GM12864 (cell line): ENCODE results near the gene NUFIP2.

Experiments
- DNase-seq: peaks from one replicate; pipeline ENCODE4 v3.0.0-alpha.2; 2011; ENCODE audit warnings: low read depth
- H3K4me3 ChIP-seq: 2 replicates; pipeline ENCODE4 v1.5.1; 2011; ENCODE audit warnings: mild to moderate bottlenecking, low read depth, low read length, control low read depth
- CTCF ChIP-seq: IDR thresholded peaks from 2 replicates; pipeline ENCODE4 v1.5.1; 2011; ENCODE audit warnings: low read depth, mild to moderate bottlenecking, moderate library complexity, low read length, control low read depth, inconsistent platforms; ENCODE audit errors: missing control alignments

Gene NUFIP2

GRCh38 chr17:29219378-29220047, 74.4 kb downstream of the NUFIP2 start:
- peak; percentile 44 for DNase-seq

GRCh38 chr17:29216856-29217255, 77.1 kb downstream of the NUFIP2 start:
- DNase-seq: no peak

More at GRCh38 chr17:29219378-29220047, 74.4 kb downstream of the NUFIP2 start:
- TF ChIP-seq CTCF: peak; percentile 88
- H3K4me3 ChIP-seq: no peak overlapping the region

GRCh38 chr17:29216181-29216580, 77.8 kb downstream of the NUFIP2 start:
- no peak for TF ChIP-seq CTCF
- H3K4me3 ChIP-seq: no peak overlapping the region
- no peak for DNase-seq

More at GRCh38 chr17:29216856-29217255, 77.1 kb downstream of the NUFIP2 start:
- TF ChIP-seq CTCF: no peak
- no peak overlapping the region for H3K4me3 ChIP-seq

- H3K4me3 ChIP-seq: no peak overlapping the region
- DNase-seq: peak; percentile 30
- no peak for TF ChIP-seq CTCF
These were observed 78.2 kb downstream of the NUFIP2 start for GRCh38 chr17:29215717-29216116.

GRCh38 chr17:29215174-29215573, 78.8 kb downstream of the NUFIP2 start:
- H3K4me3 ChIP-seq: no peak overlapping the region
- no peak for TF ChIP-seq CTCF
- no peak for DNase-seq

- DNase-seq: no peak
- no peak overlapping the region for H3K4me3 ChIP-seq
- no peak for TF ChIP-seq CTCF
These were observed 79.5 kb downstream of the NUFIP2 start for GRCh38 chr17:29214215-29215146.

- no peak for TF ChIP-seq CTCF
- no peak for DNase-seq
- no peak overlapping the region for H3K4me3 ChIP-seq
These were observed 81.2 kb downstream of the NUFIP2 start for GRCh38 chr17:29212681-29213121.
